HG02678 (cell line): Measurements from ENCODE around the gene BRMS1.

Source experiments
- ATAC-seq: cut with Tn5 transposase; IDR thresholded peaks from one replicate; pipeline ENCODE4 v1.9.1; 2021; ENCODE audit warnings: mild to moderate bottlenecking, moderate library complexity; ENCODE audit not compliant: unreplicated experiment

Gene BRMS1

DNA sequence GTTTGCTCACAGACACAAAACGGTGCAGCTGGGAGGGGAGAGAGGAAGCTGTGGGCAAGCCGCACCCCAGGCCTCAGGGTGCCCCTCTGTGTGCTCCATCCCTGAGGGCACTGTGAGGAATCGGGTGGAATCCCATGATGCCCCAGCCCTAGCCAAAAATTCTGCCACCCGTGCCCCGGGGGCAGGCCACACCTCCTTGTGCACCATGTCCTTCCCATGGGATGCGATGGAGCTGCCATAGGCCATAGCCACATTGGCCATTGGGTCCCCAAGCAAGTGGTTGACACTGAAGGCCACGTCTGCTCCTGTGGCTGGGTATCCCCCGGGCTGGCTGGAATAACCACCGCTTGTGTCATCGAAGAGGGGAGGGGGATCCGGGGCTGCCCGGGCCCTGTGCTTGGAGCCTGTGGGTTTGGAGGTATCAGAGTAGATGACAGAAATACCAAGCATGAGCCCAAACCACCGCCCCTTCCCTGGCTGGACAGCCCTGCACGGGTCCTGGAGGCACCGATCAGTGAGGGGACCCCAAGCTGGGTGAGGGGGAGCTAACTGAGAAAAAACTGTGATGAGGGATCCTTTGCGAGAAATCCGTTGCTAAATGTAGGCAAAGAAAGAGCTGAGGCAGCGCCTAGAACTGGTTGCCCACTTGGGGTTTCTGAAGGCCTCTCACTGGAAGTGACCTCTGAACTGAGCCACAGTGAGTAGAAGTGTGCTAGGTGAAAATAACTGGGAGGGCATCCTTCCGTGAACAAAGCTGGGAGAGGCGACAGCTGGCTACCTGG lies 56.8 kb downstream of the BRMS1 start:
- no peak for ATAC-seq
